ENCODE results near the gene MEF2D.

MEF2D gene

DNA sequence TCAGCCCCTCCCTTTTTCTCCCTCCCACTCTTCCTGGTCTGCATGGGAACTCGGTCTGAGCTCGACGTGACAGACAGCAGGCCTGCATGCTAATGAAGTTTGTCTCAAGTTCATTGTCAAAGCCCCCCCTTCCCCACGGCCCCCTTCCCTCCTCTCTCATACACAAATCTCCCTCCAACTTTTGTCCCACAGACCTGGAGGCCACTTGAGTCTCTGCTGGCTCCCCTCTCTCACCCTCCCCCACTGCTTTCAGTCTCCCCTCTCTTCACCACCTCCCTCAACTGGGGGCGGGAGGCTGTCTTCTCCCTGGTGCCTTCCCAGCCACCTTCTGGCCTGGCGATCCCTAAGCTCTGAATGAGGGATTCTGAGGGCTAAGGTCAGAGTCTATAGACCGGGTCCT is 70.3 kb downstream of the MEF2D start:
- DNase-seq (ENCODE audit: extremely low read depth, low read depth) = no peak
- TF ChIP-seq CTCF (IDR thresholded peaks at IDR 0.05; ENCODE audit: low read depth, low read length) = no peak

- no peak for DNase-seq (ENCODE audit: extremely low read depth, low read depth)
- TF ChIP-seq CTCF (IDR thresholded peaks at IDR 0.05; ENCODE audit: low read depth, low read length) = no peak
These were observed 71.1 kb downstream of the MEF2D start for GRCh38 chr1:156429313-156430060.

- TF ChIP-seq CTCF (IDR thresholded peaks at IDR 0.05; ENCODE audit: low read depth, low read length) = no peak
- DNase-seq (ENCODE audit: extremely low read depth, low read depth) = no peak
These were observed 71.8 kb downstream of the MEF2D start for GRCh38 chr1:156428746-156429288.

DNA sequence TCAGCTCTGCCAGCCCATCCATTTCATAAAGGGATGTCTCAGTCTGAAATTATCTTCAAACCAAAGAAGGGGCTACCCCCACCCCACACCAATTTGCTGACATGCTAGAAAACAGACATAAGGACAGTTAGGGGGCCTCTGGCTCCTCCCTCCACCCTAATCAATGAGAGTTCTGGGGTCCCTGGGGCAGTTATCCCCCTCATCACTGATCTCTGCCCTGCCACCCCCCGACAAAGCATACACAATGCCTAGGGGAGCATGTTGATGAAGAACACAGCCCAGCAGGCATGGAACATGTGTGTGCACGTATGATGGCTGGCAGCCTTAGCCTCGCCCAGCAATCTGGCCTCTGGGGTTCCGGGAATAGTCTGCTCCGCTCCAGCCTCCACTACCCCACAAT is 72.6 kb downstream of the MEF2D start:
- no peak for TF ChIP-seq CTCF (IDR thresholded peaks at IDR 0.05; ENCODE audit: low read depth, low read length)
- DNase-seq (ENCODE audit: extremely low read depth, low read depth) = no peak

DNA sequence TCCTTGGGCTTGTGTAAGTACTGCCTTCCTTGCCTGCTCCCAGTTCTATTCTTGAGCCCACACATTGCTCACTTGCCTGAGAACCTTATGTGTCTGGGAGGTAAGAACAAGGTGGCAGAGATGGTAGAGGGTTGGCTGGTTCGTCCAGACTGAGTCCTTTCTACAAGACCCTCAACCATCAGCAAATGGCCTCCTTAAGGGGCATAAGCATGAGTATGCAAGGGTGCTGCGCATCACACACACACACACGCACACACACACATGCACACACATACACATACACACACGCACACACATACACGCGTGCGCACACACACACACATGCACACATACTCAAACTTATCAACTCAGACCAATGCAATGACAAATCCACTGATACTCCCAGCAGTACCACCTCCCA is 74.6 kb downstream of the MEF2D start:
- no peak for TF ChIP-seq CTCF (IDR thresholded peaks at IDR 0.05; ENCODE audit: low read depth, low read length)
- DNase-seq (ENCODE audit: extremely low read depth, low read depth) = no peak

GRCh38 chr1:156424806-156425432 is 75.7 kb downstream of the MEF2D start:
- no peak for DNase-seq (ENCODE audit: extremely low read depth, low read depth)
- no peak for TF ChIP-seq CTCF (IDR thresholded peaks at IDR 0.05; ENCODE audit: low read depth, low read length)

Measured in AG09319 (cell line).